OCI-LY1 (cell line): ENCODE results near the gene ASIC5.
"Not testable (repeated sequence)": the region's sequence is repeated elsewhere in the genome, so short reads cannot be mapped to it uniquely, and the experiment has no call there.

Experiments used
- CTCF ChIP-seq: fragments of 200-600 bp; sonication (generic), shearing (Covaris generic); IDR thresholded peaks from 2 replicates; pipeline ENCODE4 v1.5.1; 2017; ENCODE audit warnings: mild to moderate bottlenecking, antibody characterized with exemption, low read length, moderate library complexity, mixed read lengths
- EZH2 ChIP-seq: fragments of 200-600 bp; sonication (generic), shearing (Covaris generic); IDR thresholded peaks from 2 replicates; pipeline ENCODE4 v1.8.0; 2017; ENCODE audit warnings: borderline replicate concordance, mixed run types, mild to moderate bottlenecking, antibody characterized with exemption, low read length, moderate library complexity, mixed read lengths

- TF ChIP-seq EZH2, CTCF: not testable (repeated sequence)
These were observed 32.3 kb upstream of the ASIC5 start for GRCh38 chr4:155898371-155898770.
